Measurements from ENCODE around the gene RBL1.
A peak's percentile ranks its signal among the peaks of the same experiment; 100 is the strongest.
"Not testable (repeated sequence)": the region's sequence is repeated elsewhere in the genome, so short reads cannot be mapped to it uniquely, and the experiment has no call there.

Gene RBL1

GRCh38 chr20:36991703-36992102 is 104.1 kb downstream of the RBL1 start:
- DNase-seq = no peak

- no peak for DNase-seq
These were observed 106.0 kb downstream of the RBL1 start for GRCh38 chr20:36989797-36990196.

- DNase-seq = no peak
These were observed 107.3 kb downstream of the RBL1 start for GRCh38 chr20:36988494-36988966.

- DNase-seq = no peak
These were observed 111.5 kb downstream of the RBL1 start for GRCh38 chr20:36984257-36984638.

- DNase-seq = no peak
These were observed 120.5 kb downstream of the RBL1 start for GRCh38 chr20:36975099-36975818.

GRCh38 chr20:36974660-36975059 is 121.1 kb downstream of the RBL1 start:
- no peak for DNase-seq

- DNase-seq = no peak
These were observed 124.7 kb downstream of the RBL1 start for GRCh38 chr20:36971103-36971502.

GRCh38 chr20:36969478-36970186 is 126.2 kb downstream of the RBL1 start:
- no peak for DNase-seq

GRCh38 chr20:36969051-36969450 is 126.7 kb downstream of the RBL1 start:
- no peak for DNase-seq

GRCh38 chr20:36967636-36968035 is 128.2 kb downstream of the RBL1 start:
- no peak for DNase-seq

GRCh38 chr20:36966965-36967364 is 128.8 kb downstream of the RBL1 start:
- not testable (repeated sequence) for DNase-seq

GRCh38 chr20:36962354-36962941 is 133.3 kb downstream of the RBL1 start:
- not testable (repeated sequence) for DNase-seq

GRCh38 chr20:36959242-36959641 is 136.6 kb downstream of the RBL1 start:
- DNase-seq = no peak

- no peak for DNase-seq
These were observed 137.7 kb downstream of the RBL1 start for GRCh38 chr20:36957875-36958667.

GRCh38 chr20:36956674-36957073 is 139.1 kb downstream of the RBL1 start:
- DNase-seq = no peak

- no peak for DNase-seq
These were observed 139.8 kb downstream of the RBL1 start for GRCh38 chr20:36956016-36956415.

GRCh38 chr20:36951979-36952738 is 143.6 kb downstream of the RBL1 start:
- DNase-seq = no peak

- DNase-seq = peak; percentile 98
These were observed 144.4 kb downstream of the RBL1 start, which contains the start of gene SAMHD1 for GRCh38 chr20:36951198-36951978. Gene SAMHD1, minus strand, starts transcription at chr20:36951708. Its CDS starts 65 bp downstream, at chr20:36951643.

GRCh38 chr20:36950414-36951197 is 145.2 kb downstream of the RBL1 start:
- no peak for DNase-seq

Data from COR-L47 (cell line).